Caco-2 (cell line): Measurements from ENCODE around the gene COX10. TPM values are rescaled to one million over a fixed set of nuclear protein-coding genes. Genes with fewer than 3 reads are reported as not detected.

ENCODE experiments used
- BruUV-seq: library from RNA; stranded (reverse); fragments of 400-500 nt; replicated peaks from 2 replicates; lab custom pipeline; 2021; lab: Mats Ljungman, UMichigan
- CTCF ChIA-PET: fragments of 300-600 bp; sonication (Branson Sonifier 250); formaldehyde crosslinking; loops from one replicate; lab custom pipeline; 2022; ENCODE audit warnings: antibody characterized with exemption; lab: Charles Lee
- POLR2A ChIA-PET: fragments of 300-600 bp; sonication (Branson Sonifier 250); formaldehyde crosslinking; loops from one replicate; lab custom pipeline; 2022; ENCODE audit warnings: antibody characterized with exemption; lab: Charles Lee
- DNase-seq, 2 experiments: peaks; one replicate each; pipeline versions ENCODE4 v3.0.0 to v3.0.0-alpha.2; 2020 to 2022
- H3K27me3 ChIP-seq: replicated peaks from 2 replicates; pipeline ENCODE4 v1.6.0; 2011; ENCODE audit warnings: low read length; ENCODE audit not compliant: control insufficient read depth, insufficient read depth
- H3K36me3 ChIP-seq: 2 replicates; pipeline ENCODE4 v1.5.1; 2011; ENCODE audit warnings: low read length; ENCODE audit not compliant: control insufficient read depth, insufficient read depth
- H3K4me1 ChIP-seq: fragments of 250-450 bp; sonication (Bioruptor Pico); 2 replicates; pipeline ENCODE4 v1.5.1; 2020; ENCODE audit warnings: mild to moderate bottlenecking
- H3K4me3 ChIP-seq: 2 replicates; pipeline ENCODE4 v1.5.1; 2011; ENCODE audit warnings: low read depth, mild to moderate bottlenecking, control low read depth, low read length
- H3K9me3 ChIP-seq: fragments of 250-450 bp; sonication (Bioruptor Pico); 2 replicates; pipeline ENCODE4 v1.5.1; 2020; ENCODE audit warnings: mild to moderate bottlenecking, moderate library complexity
- H3K27ac Mint-ChIP-seq: one replicate; pipeline ENCODE4 v1.8.0; 2022; ENCODE audit warnings: mixed read lengths; ENCODE audit not compliant: unreplicated experiment
- H3K27me3 Mint-ChIP-seq: one replicate; pipeline ENCODE4 v1.8.0; 2022; ENCODE audit warnings: mixed read lengths; ENCODE audit not compliant: insufficient read depth, unreplicated experiment
- H3K36me3 Mint-ChIP-seq: one replicate; pipeline ENCODE4 v1.8.0; 2022; ENCODE audit warnings: mild to moderate bottlenecking, mixed read lengths; ENCODE audit not compliant: insufficient read depth, unreplicated experiment
- H3K4me1 Mint-ChIP-seq: one replicate; pipeline ENCODE4 v1.8.0; 2022; ENCODE audit warnings: low read depth, mixed read lengths; ENCODE audit not compliant: unreplicated experiment
- H3K4me3 Mint-ChIP-seq: one replicate; pipeline ENCODE4 v1.8.0; 2022; ENCODE audit warnings: mild to moderate bottlenecking, moderate library complexity, mixed read lengths; ENCODE audit not compliant: unreplicated experiment
- H3K9me3 Mint-ChIP-seq: one replicate; pipeline ENCODE4 v1.8.0; 2022; ENCODE audit warnings: mixed read lengths; ENCODE audit not compliant: unreplicated experiment
- intact Hi-C: fragments of 100-400 bp; cut with micrococcal nuclease; formaldehyde crosslinking; loops from one replicate; pipeline ENCODE4 v1.10.0; 2022; ENCODE audit not compliant: unreplicated experiment
- total RNA-seq: library from RNA; stranded (reverse); gene quantifications from 2 replicates; pipeline ENCODE4 v1.2.3, GENCODE V29; 2022
- TF ChIP-seq, protein P1 (sequence below), 2 experiments: fragments of 200-600 bp in 1 of 2; IDR thresholded peaks; 1 replicate in 1 of 2; 2 replicates in 1 of 2; pipeline versions ENCODE4 v1.5.1 to v1.8.0; 2011 to 2022; ENCODE audit warnings: antibody characterized with exemption in 1 of 2, control low read depth in 1 of 2, inconsistent platforms in 1 of 2, low read depth in 1 of 2, low read length in 1 of 2, mild to moderate bottlenecking in 1 of 2, moderate library complexity in 1 of 2; ENCODE audit not compliant: insufficient read depth in 1 of 2, severe bottlenecking in 1 of 2, unreplicated experiment in 1 of 2

Gene COX10
- total RNA-seq, 1 experiment from 2014 or later, result 13.5 TPM

DNA sequence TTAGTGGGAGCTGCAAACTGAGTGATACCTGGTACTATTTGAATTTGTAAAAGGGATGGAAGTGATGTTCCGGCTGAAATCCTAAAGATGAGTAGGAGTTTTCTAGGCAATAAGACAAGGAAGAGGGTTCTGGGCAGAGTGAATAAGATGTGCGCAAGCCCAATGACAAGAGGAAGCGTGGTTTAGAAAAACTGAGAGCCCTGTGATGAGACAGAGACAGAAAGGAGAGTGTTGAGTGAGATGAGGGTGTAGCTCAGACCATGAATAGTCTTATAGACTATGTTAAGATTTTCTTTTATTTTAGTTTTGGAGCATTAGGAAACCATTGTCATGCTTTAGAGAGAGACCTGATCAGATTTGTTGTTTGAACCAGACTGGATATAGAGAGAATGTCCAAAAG lies 50.2 kb downstream of the COX10 start:
- no peaks in the 10 kb centered on the region for H3K36me3 ChIP-seq
- no TSS peak for BruUV-seq
- POLR2A ChIA-PET, result no interaction called here
- no peaks in the 10 kb centered on the region for H3K27me3 ChIP-seq
- H3K4me1 Mint-ChIP-seq, result no peaks in the 10 kb centered on the region
- CTCF ChIA-PET, result no interaction called here
- H3K4me3 Mint-ChIP-seq, result no peak overlapping the region
- H3K36me3 Mint-ChIP-seq, result no peaks in the 10 kb centered on the region
- no peaks in the 10 kb centered on the region for H3K9me3 Mint-ChIP-seq
- TF ChIP-seq, protein P1, sequence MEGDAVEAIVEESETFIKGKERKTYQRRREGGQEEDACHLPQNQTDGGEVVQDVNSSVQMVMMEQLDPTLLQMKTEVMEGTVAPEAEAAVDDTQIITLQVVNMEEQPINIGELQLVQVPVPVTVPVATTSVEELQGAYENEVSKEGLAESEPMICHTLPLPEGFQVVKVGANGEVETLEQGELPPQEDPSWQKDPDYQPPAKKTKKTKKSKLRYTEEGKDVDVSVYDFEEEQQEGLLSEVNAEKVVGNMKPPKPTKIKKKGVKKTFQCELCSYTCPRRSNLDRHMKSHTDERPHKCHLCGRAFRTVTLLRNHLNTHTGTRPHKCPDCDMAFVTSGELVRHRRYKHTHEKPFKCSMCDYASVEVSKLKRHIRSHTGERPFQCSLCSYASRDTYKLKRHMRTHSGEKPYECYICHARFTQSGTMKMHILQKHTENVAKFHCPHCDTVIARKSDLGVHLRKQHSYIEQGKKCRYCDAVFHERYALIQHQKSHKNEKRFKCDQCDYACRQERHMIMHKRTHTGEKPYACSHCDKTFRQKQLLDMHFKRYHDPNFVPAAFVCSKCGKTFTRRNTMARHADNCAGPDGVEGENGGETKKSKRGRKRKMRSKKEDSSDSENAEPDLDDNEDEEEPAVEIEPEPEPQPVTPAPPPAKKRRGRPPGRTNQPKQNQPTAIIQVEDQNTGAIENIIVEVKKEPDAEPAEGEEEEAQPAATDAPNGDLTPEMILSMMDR (IDR thresholded peaks at IDR 0.05; ENCODE audit: insufficient read depth in 1 of 2, low read depth in 1 of 2, low read length in 1 of 2, severe bottlenecking in 1 of 2, unreplicated experiment in 1 of 2), result no peak
- no peak overlapping the region for H3K4me3 ChIP-seq
- no peak for DNase-seq
- intact Hi-C loops, result no loop called here
- H3K9me3 ChIP-seq, result no peaks in the 10 kb centered on the region
- no peak overlapping the region for H3K27ac Mint-ChIP-seq
- H3K4me1 ChIP-seq, result no peaks in the 10 kb centered on the region
- no peaks in the 10 kb centered on the region for H3K27me3 Mint-ChIP-seq

DNA sequence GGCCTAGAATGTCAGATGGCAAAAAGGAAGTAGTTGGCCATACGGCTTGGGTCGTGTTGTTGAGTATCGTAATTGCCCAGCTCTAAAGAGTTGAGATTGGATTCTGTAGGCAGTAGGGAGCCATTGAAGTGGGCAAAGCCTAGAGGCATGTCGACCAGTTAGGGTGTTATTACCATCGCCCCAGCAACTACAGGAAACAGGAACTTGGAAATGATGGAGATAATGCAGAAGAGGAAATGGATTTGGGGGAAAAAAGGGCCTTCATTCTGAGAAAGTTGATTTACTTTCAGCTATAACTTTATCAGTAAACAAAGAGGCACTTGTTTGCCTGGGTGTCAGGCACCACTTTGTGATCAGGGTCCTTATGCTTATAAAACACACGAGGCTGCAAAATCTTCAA lies 52.6 kb downstream of the COX10 start:
- BruUV-seq, result no TSS peak
- ChIA-PET POLR2A (no interaction called here), CTCF (no interaction called here)
- Mint-ChIP-seq H3K9me3 (no peaks in the 10 kb centered on the region), H3K4me3 (no peak overlapping the region), H3K27ac (no peak overlapping the region), H3K36me3 (no peaks in the 10 kb centered on the region), H3K4me1 (no peaks in the 10 kb centered on the region), H3K27me3 (no peaks in the 10 kb centered on the region)
- TF ChIP-seq, protein P1 (IDR thresholded peaks at IDR 0.05; ENCODE audit: insufficient read depth in 1 of 2, low read depth in 1 of 2, low read length in 1 of 2, severe bottlenecking in 1 of 2, unreplicated experiment in 1 of 2), result no peak
- H3K36me3 ChIP-seq, result no peaks in the 10 kb centered on the region
- H3K9me3 ChIP-seq, result no peaks in the 10 kb centered on the region
- no peaks in the 10 kb centered on the region for H3K4me1 ChIP-seq
- intact Hi-C loops, result no loop called here
- no peaks in the 10 kb centered on the region for H3K27me3 ChIP-seq
- no peak for DNase-seq
- no peak overlapping the region for H3K4me3 ChIP-seq

DNA sequence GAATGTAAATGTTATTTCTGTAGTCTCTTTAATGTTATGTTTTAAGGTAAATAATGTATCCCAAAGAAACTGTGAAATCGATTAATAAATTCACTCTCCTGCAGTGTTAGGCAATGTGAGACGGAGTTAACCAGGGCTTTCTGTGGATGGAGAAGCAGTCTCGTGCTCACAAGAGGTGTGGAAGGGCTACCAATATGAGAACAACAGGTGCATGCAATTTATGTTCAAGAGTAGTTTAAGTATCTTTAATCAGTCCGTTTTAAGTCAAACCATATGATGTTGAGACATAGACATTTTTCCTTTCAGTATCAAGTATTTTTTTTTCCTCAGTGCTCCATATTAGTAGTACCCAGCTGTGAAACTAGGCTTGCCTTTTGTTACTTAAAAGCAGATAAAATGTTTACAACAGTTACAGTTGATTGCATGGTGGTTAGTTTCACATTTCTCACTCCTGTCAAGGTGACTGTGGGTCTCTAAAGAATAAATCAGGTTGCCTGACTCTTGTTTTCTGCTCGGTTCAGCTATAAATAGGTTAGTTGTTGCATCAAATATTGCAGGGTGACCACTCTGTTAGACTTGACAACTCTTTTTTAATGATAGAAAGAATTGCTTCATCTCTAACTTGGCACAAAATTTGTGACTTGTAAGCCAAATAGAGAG lies 54.4 kb downstream of the COX10 start:
- Histone ChIP-seq H3K4me1 (no peaks in the 10 kb centered on the region), H3K36me3 (no peaks in the 10 kb centered on the region), H3K27me3 (no peaks in the 10 kb centered on the region), H3K9me3 (no peaks in the 10 kb centered on the region), H3K4me3 (no peak overlapping the region)
- no peaks in the 10 kb centered on the region for H3K36me3 Mint-ChIP-seq
- CTCF ChIA-PET, result no interaction called here
- H3K27ac Mint-ChIP-seq, result no peak overlapping the region
- POLR2A ChIA-PET, result no interaction called here
- no peak for DNase-seq
- no peak overlapping the region for H3K4me3 Mint-ChIP-seq
- H3K9me3 Mint-ChIP-seq, result no peaks in the 10 kb centered on the region
- BruUV-seq, result no TSS peak
- TF ChIP-seq, protein P1 (IDR thresholded peaks at IDR 0.05; ENCODE audit: insufficient read depth in 1 of 2, low read depth in 1 of 2, low read length in 1 of 2, severe bottlenecking in 1 of 2, unreplicated experiment in 1 of 2), result no peak
- H3K4me1 Mint-ChIP-seq, result no peaks in the 10 kb centered on the region
- H3K27me3 Mint-ChIP-seq, result no peaks in the 10 kb centered on the region
- intact Hi-C loops, result no loop called here
